Activated CD4-positive, alpha-beta memory T cell treated with anti-CD3 and anti-CD28 coated beads for 36 hours (primary cell): Measurements from ENCODE around the gene ELMO1. TPM values are rescaled to one million over a fixed set of nuclear protein-coding genes. Genes with fewer than 3 reads are reported as not detected.

Experiments used
- CTCF ChIA-PET: fragments of 350-600 bp; sonication (Branson Sonifier 250); formaldehyde crosslinking; loops from one replicate; lab custom pipeline; 2021; ENCODE audit warnings: antibody characterized with exemption, inconsistent platforms; lab: Charles Lee
- POLR2A ChIA-PET: fragments of 350-600 bp; sonication (Branson Sonifier 250); formaldehyde crosslinking; loops from one replicate; lab custom pipeline; 2021; ENCODE audit warnings: antibody characterized with exemption; lab: Charles Lee
- DNase-seq: peaks from one replicate; pipeline ENCODE4 v3.0.0-alpha.2; 2020
- H3K27ac Mint-ChIP-seq: one replicate; pipeline ENCODE4 v1.8.0; 2021; ENCODE audit warnings: mixed read lengths
- H3K27me3 Mint-ChIP-seq: one replicate; pipeline ENCODE4 v1.8.0; 2021; ENCODE audit warnings: mixed read lengths
- H3K36me3 Mint-ChIP-seq: one replicate; pipeline ENCODE4 v1.8.0; 2021; ENCODE audit warnings: mixed read lengths
- H3K4me1 Mint-ChIP-seq: one replicate; pipeline ENCODE4 v1.8.0; 2021; ENCODE audit warnings: low read depth, mixed read lengths
- H3K4me3 Mint-ChIP-seq: one replicate; pipeline ENCODE4 v1.8.0; 2021; ENCODE audit warnings: mild to moderate bottlenecking, mixed read lengths
- H3K9me3 Mint-ChIP-seq: one replicate; pipeline ENCODE4 v1.8.0; 2021; ENCODE audit warnings: mixed read lengths
- intact Hi-C: fragments of 100-400 bp; cut with micrococcal nuclease; formaldehyde crosslinking; loops from one replicate; pipeline ENCODE4 v1.15.1; 2023
- total RNA-seq, 2 experiments: library from RNA; stranded (reverse); gene quantifications; one replicate each; pipeline ENCODE4 v1.2.3, GENCODE V29; 2021

Gene ELMO1
- total RNA-seq, 2 experiments from 2014 or later: 88.7 to 93.3 TPM

- peaks cover 28% of the 10 kb centered on the region for H3K36me3 Mint-ChIP-seq
- POLR2A ChIA-PET: no interaction called here
- CTCF ChIA-PET: interaction anchor here (0.6 to 1.2 kb wide), 2 partner anchors 11 to 493 kb away, joined by 3 to 4 read pairs; no protein-coding TSS in a partner anchor
- H3K9me3 Mint-ChIP-seq: no peaks in the 10 kb centered on the region
- intact Hi-C loops: no loop called here
- H3K27ac Mint-ChIP-seq: no peak overlapping the region
- H3K27me3 Mint-ChIP-seq: no peaks in the 10 kb centered on the region
- H3K4me3 Mint-ChIP-seq: no peak overlapping the region
- DNase-seq: no peak
- peaks cover 27% of the 10 kb centered on the region for H3K4me1 Mint-ChIP-seq
These were observed 189.3 kb downstream of the ELMO1 start for GRCh38 chr7:37259319-37259821.

DNA sequence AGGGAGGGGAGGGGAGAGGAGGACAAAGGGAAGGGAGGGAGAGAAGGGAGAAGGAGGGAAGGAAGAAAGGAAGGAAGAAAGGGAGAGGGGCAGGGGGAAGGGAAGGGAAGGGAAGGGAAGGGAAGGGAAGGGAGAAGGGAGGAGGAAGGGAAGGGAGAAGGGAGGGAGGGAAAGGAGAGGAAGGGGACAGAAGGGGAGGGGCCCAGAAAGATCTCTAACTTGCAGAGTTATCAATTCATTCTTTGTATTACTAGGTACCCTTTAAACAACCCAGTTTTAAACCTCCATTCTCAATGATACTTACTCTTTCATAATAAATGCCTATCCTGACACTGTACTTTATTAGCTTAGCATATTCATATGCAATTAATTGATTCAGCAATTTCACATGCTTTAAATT is 192.0 kb downstream of the ELMO1 start:
- intact Hi-C loops: no loop called here
- POLR2A ChIA-PET: no interaction called here
- Mint-ChIP-seq H3K9me3 (peaks cover 2% of the 10 kb centered on the region), H3K4me1 (peaks cover 31% of the 10 kb centered on the region), H3K4me3 (no peak overlapping the region), H3K36me3 (peaks cover 44% of the 10 kb centered on the region), H3K27ac (no peak overlapping the region), H3K27me3 (no peaks in the 10 kb centered on the region)
- CTCF ChIA-PET: interaction anchor here (1.5 kb wide), 1 partner anchor 21 kb away, joined by 4 read pairs; no protein-coding TSS in a partner anchor
- DNase-seq: no peak

GRCh38 chr7:37255327-37255944 is 193.2 kb downstream of the ELMO1 start:
- intact Hi-C loops: no loop called here
- Mint-ChIP-seq H3K9me3 (peaks cover 2% of the 10 kb centered on the region), H3K4me3 (no peak overlapping the region), H3K27ac (peak overlapping the region; percentile 35), H3K27me3 (no peaks in the 10 kb centered on the region), H3K36me3 (peaks cover 47% of the 10 kb centered on the region), H3K4me1 (peaks cover 33% of the 10 kb centered on the region)
- POLR2A ChIA-PET: no interaction called here
- DNase-seq: peak; percentile 15
- CTCF ChIA-PET: interaction anchor here (0.8 to 1.5 kb wide), 2 partner anchors 19 to 20 kb away, joined by 4 read pairs; no protein-coding TSS in a partner anchor

DNA sequence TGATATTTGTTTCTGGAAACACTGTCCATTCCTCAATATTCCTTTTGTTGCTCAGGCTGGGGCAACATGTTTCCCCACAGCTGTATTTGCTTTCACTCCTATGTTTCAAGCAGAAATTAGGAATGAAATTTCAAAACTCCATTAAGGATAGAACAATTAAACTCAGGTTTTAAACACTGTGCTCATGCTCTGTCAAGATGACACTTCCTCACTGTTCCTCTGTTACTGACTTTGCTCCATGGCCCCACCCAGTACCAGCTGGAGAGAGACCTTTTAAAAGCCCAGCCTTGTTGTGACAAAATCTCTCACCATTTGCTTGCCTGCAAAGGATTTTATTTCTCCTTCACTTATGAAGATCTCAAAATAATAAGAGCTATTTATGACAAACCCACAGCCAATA is 197.4 kb downstream of the ELMO1 start:
- ChIA-PET CTCF (no interaction called here), POLR2A (no interaction called here)
- Mint-ChIP-seq H3K9me3 (peaks cover 2% of the 10 kb centered on the region), H3K4me3 (no peak overlapping the region), H3K4me1 (peaks cover 32% of the 10 kb centered on the region), H3K27ac (no peak overlapping the region), H3K27me3 (no peaks in the 10 kb centered on the region), H3K36me3 (peaks cover 36% of the 10 kb centered on the region)
- no peak for DNase-seq
- intact Hi-C loops: no loop called here

DNA sequence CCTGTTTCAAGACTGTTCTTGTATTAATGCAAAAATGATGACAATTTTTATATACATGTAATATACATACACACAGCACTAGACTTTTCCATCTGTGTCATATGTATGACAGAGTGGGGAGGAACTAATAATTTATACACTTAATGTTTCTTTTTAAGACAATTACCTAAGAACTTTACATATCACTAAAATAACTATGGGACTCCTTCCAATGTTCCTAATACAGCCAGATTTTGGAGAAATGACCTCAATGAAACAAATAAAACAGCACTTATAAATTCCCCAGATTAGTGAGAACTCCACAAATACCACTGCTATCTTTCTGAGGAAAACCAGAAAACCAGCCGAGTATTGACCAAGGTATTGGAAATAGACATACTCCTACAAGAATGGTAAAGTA is 199.4 kb downstream of the ELMO1 start:
- ChIA-PET CTCF (no interaction called here), POLR2A (no interaction called here)
- H3K4me1 Mint-ChIP-seq: peaks cover 26% of the 10 kb centered on the region
- H3K27ac Mint-ChIP-seq: no peak overlapping the region
- H3K27me3 Mint-ChIP-seq: no peaks in the 10 kb centered on the region
- intact Hi-C loops: no loop called here
- no peak for DNase-seq
- no peak overlapping the region for H3K4me3 Mint-ChIP-seq
- H3K9me3 Mint-ChIP-seq: peaks cover 2% of the 10 kb centered on the region
- peaks cover 29% of the 10 kb centered on the region for H3K36me3 Mint-ChIP-seq

- ChIA-PET POLR2A (no interaction called here), CTCF (interaction anchor here (1.7 kb wide), 1 partner anchor 13 kb away, joined by 5 read pairs; no protein-coding TSS in a partner anchor)
- no peak overlapping the region for H3K27ac Mint-ChIP-seq
- no peak overlapping the region for H3K4me3 Mint-ChIP-seq
- H3K36me3 Mint-ChIP-seq: peaks cover 30% of the 10 kb centered on the region
- DNase-seq: no peak
- no peaks in the 10 kb centered on the region for H3K27me3 Mint-ChIP-seq
- H3K4me1 Mint-ChIP-seq: peaks cover 29% of the 10 kb centered on the region
- no peaks in the 10 kb centered on the region for H3K9me3 Mint-ChIP-seq
- intact Hi-C loops: no loop called here
These were observed 200.2 kb downstream of the ELMO1 start for GRCh38 chr7:37248396-37248861.

DNA sequence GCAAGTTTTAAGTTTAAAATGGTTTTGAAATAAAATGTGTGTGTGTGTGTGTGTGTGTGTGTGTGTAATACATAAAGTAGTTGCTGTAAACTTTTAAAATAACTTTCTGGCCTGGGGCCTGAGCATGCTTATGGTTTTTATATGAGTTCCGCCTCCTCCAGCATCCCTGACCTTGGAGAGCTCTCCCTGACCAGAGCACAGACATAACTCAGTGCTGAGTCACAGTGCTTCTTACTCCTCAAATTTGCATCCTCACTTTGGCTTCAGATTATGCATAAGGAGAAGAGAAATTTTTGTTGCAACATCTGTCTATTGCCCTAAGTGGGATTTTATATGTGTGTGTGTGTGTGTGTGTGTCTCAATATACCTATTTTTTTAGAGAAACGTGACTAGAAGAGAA is 200.8 kb downstream of the ELMO1 start:
- POLR2A ChIA-PET: interaction anchor here (0.6 kb wide), 1 partner anchor 1922 kb away, joined by 3 read pairs; no protein-coding TSS in a partner anchor
- H3K9me3 Mint-ChIP-seq: no peaks in the 10 kb centered on the region
- H3K27ac Mint-ChIP-seq: no peak overlapping the region
- peaks cover 25% of the 10 kb centered on the region for H3K36me3 Mint-ChIP-seq
- H3K4me3 Mint-ChIP-seq: no peak overlapping the region
- H3K4me1 Mint-ChIP-seq: peaks cover 30% of the 10 kb centered on the region
- CTCF ChIA-PET: interaction anchor here (1.3 to 1.7 kb wide), 2 partner anchors 13 to 38 kb away, joined by 4 to 5 read pairs; no protein-coding TSS in a partner anchor
- H3K27me3 Mint-ChIP-seq: no peaks in the 10 kb centered on the region
- no peak for DNase-seq
- intact Hi-C loops: no loop called here

DNA sequence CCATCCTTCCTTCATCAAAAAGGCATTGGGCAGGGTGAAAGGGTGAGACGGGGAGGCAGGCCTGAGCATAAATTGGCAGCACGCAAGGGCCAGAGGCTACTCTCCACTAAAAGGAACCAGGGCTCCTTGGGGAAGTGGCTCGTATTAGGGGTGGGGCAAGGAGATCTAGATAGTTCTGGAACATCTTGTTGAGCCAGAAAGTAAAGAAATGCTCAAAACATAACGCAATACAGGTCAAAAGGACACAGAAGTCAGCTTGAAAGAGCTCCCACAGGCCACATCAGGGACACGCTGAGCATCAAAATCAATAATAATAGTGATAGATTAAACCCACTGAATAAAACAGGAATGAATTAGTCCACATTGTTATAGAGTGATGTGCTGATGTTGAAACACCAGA is 203.1 kb downstream of the ELMO1 start:
- intact Hi-C loops: no loop called here
- H3K4me3 Mint-ChIP-seq: no peak overlapping the region

GRCh38 chr7:37236906-37237305 is 211.8 kb downstream of the ELMO1 start:
- H3K27ac Mint-ChIP-seq: no peak overlapping the region
- H3K9me3 Mint-ChIP-seq: no peaks in the 10 kb centered on the region
- ChIA-PET CTCF (interaction anchor here (1.0 to 5.4 kb wide), 5 partner anchors 34 to 271 kb away, joined by 3 to 39 read pairs (median 4); no protein-coding TSS in a partner anchor), POLR2A (no interaction called here)
- no peak for DNase-seq
- H3K4me3 Mint-ChIP-seq: no peak overlapping the region
- peaks cover 8% of the 10 kb centered on the region for H3K4me1 Mint-ChIP-seq
- intact Hi-C loops: loop anchor here (10.0 kb wide), 1 partner anchor 258 kb away; no protein-coding TSS in a partner anchor
- H3K36me3 Mint-ChIP-seq: peaks cover 12% of the 10 kb centered on the region
- H3K27me3 Mint-ChIP-seq: no peaks in the 10 kb centered on the region

More for the DNA sequence above, 203.1 kb downstream of the ELMO1 start:
- ChIA-PET CTCF (interaction anchor here (1.5 kb wide), 1 partner anchor 11 kb away, joined by 4 read pairs; no protein-coding TSS in a partner anchor), POLR2A (no interaction called here)
- Mint-ChIP-seq H3K36me3 (peaks cover 17% of the 10 kb centered on the region), H3K4me1 (peaks cover 31% of the 10 kb centered on the region), H3K27ac (no peak overlapping the region), H3K27me3 (no peaks in the 10 kb centered on the region), H3K9me3 (no peaks in the 10 kb centered on the region)
- no peak for DNase-seq

DNA sequence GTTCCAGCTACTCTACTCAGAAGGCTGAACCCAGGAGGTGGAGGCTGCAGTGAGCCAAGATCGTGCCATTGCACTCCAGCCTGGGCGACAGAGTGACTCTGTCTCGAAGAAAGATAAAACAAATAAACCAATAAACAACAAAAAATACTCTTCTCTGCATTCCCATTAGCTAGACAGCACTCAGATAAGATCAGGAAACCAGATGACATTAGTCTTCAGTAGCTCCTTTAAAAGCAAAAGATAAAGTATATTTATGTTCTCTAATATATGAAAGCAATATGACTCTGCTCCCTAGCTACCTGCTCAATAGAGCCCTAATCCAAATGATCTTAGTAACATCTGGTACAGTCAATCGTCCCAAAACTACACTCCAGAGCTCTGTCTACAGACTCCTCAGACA is 212.9 kb downstream of the ELMO1 start:
- H3K27me3 Mint-ChIP-seq: no peaks in the 10 kb centered on the region
- ChIA-PET CTCF (interaction anchor here (0.8 to 5.4 kb wide), 10 partner anchors 12 to 274 kb away, joined by 3 to 39 read pairs (median 4); no protein-coding TSS in a partner anchor), POLR2A (no interaction called here)

GRCh38 chr7:37234928-37235327 is 213.7 kb downstream of the ELMO1 start:
- Mint-ChIP-seq H3K27ac (no peak overlapping the region), H3K36me3 (peaks cover 17% of the 10 kb centered on the region), H3K4me3 (no peak overlapping the region), H3K9me3 (no peaks in the 10 kb centered on the region), H3K27me3 (no peaks in the 10 kb centered on the region), H3K4me1 (peaks cover 19% of the 10 kb centered on the region)
- intact Hi-C loops: loop anchor here (1.0 to 10.0 kb wide), 2 partner anchors 118 to 260 kb away; no protein-coding TSS in a partner anchor
- ChIA-PET POLR2A (interaction anchor here (0.8 kb wide), 1 partner anchor 119 kb away, joined by 3 read pairs; no protein-coding TSS in a partner anchor), CTCF (interaction anchor here (0.7 to 5.4 kb wide), 24 partner anchors 8 to 820 kb away, joined by 3 to 39 read pairs (median 4); partner anchors contain the start of gene ELMO1)
- DNase-seq: no peak

More for the DNA sequence above, 212.9 kb downstream of the ELMO1 start:
- Mint-ChIP-seq H3K9me3 (no peaks in the 10 kb centered on the region), H3K4me3 (no peak overlapping the region), H3K27ac (no peak overlapping the region), H3K36me3 (peaks cover 17% of the 10 kb centered on the region), H3K4me1 (peaks cover 10% of the 10 kb centered on the region)
- intact Hi-C loops: loop anchor here (1.0 to 10.0 kb wide), 2 partner anchors 117 to 259 kb away; no protein-coding TSS in a partner anchor
- no peak for DNase-seq

DNA sequence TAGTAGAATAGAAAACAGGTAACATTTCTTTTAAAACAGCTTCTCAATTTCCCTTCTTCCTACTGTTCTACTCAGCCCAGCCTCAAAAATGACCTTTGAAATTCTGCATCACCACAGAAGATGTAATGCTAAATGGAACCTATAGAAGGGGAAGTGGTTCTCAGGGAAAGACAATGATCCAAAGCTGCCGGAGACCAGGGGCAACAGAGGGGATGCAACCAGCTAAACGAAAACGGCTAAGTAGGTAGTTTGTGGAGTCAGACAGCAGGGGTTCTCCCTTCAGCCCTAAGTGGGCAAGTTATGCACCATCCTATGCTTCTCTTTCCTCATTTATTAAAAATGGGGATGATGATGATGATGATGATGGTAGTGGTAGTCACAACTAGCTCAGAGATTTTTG is 214.3 kb downstream of the ELMO1 start:
- CTCF ChIA-PET: interaction anchor here (0.7 to 5.4 kb wide), 24 partner anchors 9 to 820 kb away, joined by 3 to 39 read pairs (median 3); partner anchors contain the start of gene ELMO1

More for the DNA sequence above, 214.3 kb downstream of the ELMO1 start:
- Mint-ChIP-seq H3K27me3 (no peaks in the 10 kb centered on the region), H3K36me3 (peaks cover 16% of the 10 kb centered on the region), H3K4me1 (peaks cover 17% of the 10 kb centered on the region), H3K9me3 (no peaks in the 10 kb centered on the region), H3K27ac (no peak overlapping the region), H3K4me3 (no peak overlapping the region)
- POLR2A ChIA-PET: interaction anchor here (0.8 kb wide), 1 partner anchor 119 kb away, joined by 3 read pairs; no protein-coding TSS in a partner anchor
- intact Hi-C loops: loop anchor here (10.0 kb wide), 1 partner anchor 260 kb away; no protein-coding TSS in a partner anchor
- DNase-seq: no peak
